ENCODE measurements around the gene CDC37.

DNA sequence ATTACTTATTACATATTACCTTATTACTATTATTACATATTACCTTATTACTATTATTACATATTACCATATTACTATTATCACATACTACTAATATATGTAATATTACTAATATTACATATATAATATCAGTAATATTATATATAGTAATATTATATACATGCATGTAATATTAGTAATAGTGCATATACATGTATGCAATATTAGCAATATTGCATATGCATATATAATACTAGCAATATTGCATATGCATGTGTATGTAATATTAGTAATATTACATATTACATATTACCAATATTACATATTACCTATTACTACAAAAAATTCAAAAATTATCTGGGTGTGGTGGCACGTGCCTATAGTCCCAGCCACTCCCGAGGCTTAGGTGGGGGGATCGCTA lies 39.4 kb upstream of the CDC37 start:
- TF ChIP-seq, protein P1, sequence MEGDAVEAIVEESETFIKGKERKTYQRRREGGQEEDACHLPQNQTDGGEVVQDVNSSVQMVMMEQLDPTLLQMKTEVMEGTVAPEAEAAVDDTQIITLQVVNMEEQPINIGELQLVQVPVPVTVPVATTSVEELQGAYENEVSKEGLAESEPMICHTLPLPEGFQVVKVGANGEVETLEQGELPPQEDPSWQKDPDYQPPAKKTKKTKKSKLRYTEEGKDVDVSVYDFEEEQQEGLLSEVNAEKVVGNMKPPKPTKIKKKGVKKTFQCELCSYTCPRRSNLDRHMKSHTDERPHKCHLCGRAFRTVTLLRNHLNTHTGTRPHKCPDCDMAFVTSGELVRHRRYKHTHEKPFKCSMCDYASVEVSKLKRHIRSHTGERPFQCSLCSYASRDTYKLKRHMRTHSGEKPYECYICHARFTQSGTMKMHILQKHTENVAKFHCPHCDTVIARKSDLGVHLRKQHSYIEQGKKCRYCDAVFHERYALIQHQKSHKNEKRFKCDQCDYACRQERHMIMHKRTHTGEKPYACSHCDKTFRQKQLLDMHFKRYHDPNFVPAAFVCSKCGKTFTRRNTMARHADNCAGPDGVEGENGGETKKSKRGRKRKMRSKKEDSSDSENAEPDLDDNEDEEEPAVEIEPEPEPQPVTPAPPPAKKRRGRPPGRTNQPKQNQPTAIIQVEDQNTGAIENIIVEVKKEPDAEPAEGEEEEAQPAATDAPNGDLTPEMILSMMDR (IDR thresholded peaks at IDR 0.05): no peak
- TF ChIP-seq POLR2A (IDR thresholded peaks at IDR 0.05): no peak

Data from adrenal gland (tissue), 5 donors.